T-helper 9 cell (primary cell): Measurements from ENCODE around the gene MAPRE3.
"Not testable (repeated sequence)": the region's sequence is repeated elsewhere in the genome, so short reads cannot be mapped to it uniquely, and the experiment has no call there.

Experiments
- DNase-seq: peaks from one replicate; pipeline ENCODE4 v3.0.0-alpha.2; 2020

The MAPRE3 gene

GRCh38 chr2:27071990-27072830 lies 101.8 kb downstream of the MAPRE3 start:
- DNase-seq = no peak

- DNase-seq = no peak
These were observed 102.5 kb downstream of the MAPRE3 start for GRCh38 chr2:27072920-27073319.

- no peak for DNase-seq
These were observed 103.3 kb downstream of the MAPRE3 start for GRCh38 chr2:27073782-27074181.

GRCh38 chr2:27074738-27075565 lies 104.5 kb downstream of the MAPRE3 start:
- DNase-seq = peak; percentile 58

GRCh38 chr2:27075566-27075871 lies 105.1 kb downstream of the MAPRE3 start:
- DNase-seq = not testable (repeated sequence)

- DNase-seq = no peak
These were observed 105.9 kb downstream of the MAPRE3 start for GRCh38 chr2:27076323-27076722.
